GM23338 (cell line): Measurements from ENCODE around the gene ITGB3BP. TPM values are rescaled to one million over a fixed set of nuclear protein-coding genes. Genes with fewer than 3 reads are reported as not detected.

Source experiments
- ATAC-seq: fragments of 200-7000 bp; cut with Tn5 transposase; 3 replicates; pipeline ENCODE4 v1.9.1; 2020
- DNase-seq: peaks from one replicate; pipeline ENCODE4 v3.0.0-alpha.2; 2015; ENCODE audit warnings: low spot score
- H2AFZ ChIP-seq: fragments of 200-600 bp; sonication (generic); 2 replicates; pipeline ENCODE4 v1.8.0; 2016; ENCODE audit warnings: antibody characterized with exemption, mild to moderate bottlenecking, moderate library complexity
- H3F3A ChIP-seq: fragments of 200-600 bp; sonication (generic); replicated peaks from 2 replicates; pipeline ENCODE4 v1.8.0; 2017; ENCODE audit warnings: antibody characterized with exemption, mixed run types, low read depth
- H3K27ac ChIP-seq: fragments of 200-600 bp; sonication (generic); 2 replicates; pipeline ENCODE4 v1.6.1; 2016; ENCODE audit warnings: low read depth
- H3K27me3 ChIP-seq: fragments of 200-600 bp; sonication (generic); 2 replicates; pipeline ENCODE4 v1.8.0; 2016; ENCODE audit warnings: mild to moderate bottlenecking, mixed run types, moderate library complexity; ENCODE audit not compliant: insufficient read depth
- H3K36me3 ChIP-seq: fragments of 200-600 bp; sonication (generic); 2 replicates; pipeline ENCODE4 v1.8.0; 2016; ENCODE audit warnings: mild to moderate bottlenecking; ENCODE audit not compliant: insufficient read depth
- H3K4me1 ChIP-seq: fragments of 200-600 bp; sonication (generic); 2 replicates; pipeline ENCODE4 v1.8.0; 2016; ENCODE audit warnings: mild to moderate bottlenecking, moderate library complexity; ENCODE audit not compliant: insufficient read depth
- H3K4me2 ChIP-seq: fragments of 200-600 bp; sonication (generic); 2 replicates; pipeline ENCODE4 v1.7.1; 2017; ENCODE audit warnings: mixed run types
- H3K4me3 ChIP-seq: fragments of 200-600 bp; sonication (generic); 2 replicates; pipeline ENCODE4 v1.6.1; 2016; ENCODE audit warnings: mixed run types
- H3K79me2 ChIP-seq: fragments of 200-600 bp; sonication (generic); replicated peaks from 2 replicates; pipeline ENCODE4 v1.8.0; 2017; ENCODE audit warnings: mild to moderate bottlenecking; ENCODE audit not compliant: insufficient read depth
- H3K9me2 ChIP-seq: fragments of 200-600 bp; sonication (generic); 2 replicates; pipeline ENCODE4 v1.8.0; 2017; ENCODE audit not compliant: insufficient read depth
- H4K20me1 ChIP-seq: fragments of 200-600 bp; sonication (generic); replicated peaks from 2 replicates; pipeline ENCODE4 v1.8.0; 2017; ENCODE audit warnings: mild to moderate bottlenecking; ENCODE audit not compliant: insufficient read depth
- H3K27ac Mint-ChIP-seq: 2 replicates; pipeline ENCODE4 v1.8.0; 2020; ENCODE audit warnings: inconsistent platforms, mild to moderate bottlenecking, moderate library complexity, mixed read lengths
- H3K27me3 Mint-ChIP-seq: 3 replicates; pipeline ENCODE4 v1.8.0; 2022; ENCODE audit warnings: low read depth, mild to moderate bottlenecking, moderate library complexity, mixed read lengths, inconsistent platforms; ENCODE audit not compliant: insufficient read depth, poor library complexity
- H3K36me3 Mint-ChIP-seq: 3 replicates; pipeline ENCODE4 v1.8.0; 2021; ENCODE audit warnings: low read depth, mild to moderate bottlenecking, inconsistent platforms, moderate library complexity, mixed read lengths
- H3K4me1 Mint-ChIP-seq: 3 replicates; pipeline ENCODE4 v1.8.0; 2020; ENCODE audit warnings: mild to moderate bottlenecking, inconsistent platforms, mixed read lengths
- H3K4me3 Mint-ChIP-seq: 3 replicates; pipeline ENCODE4 v1.8.0; 2021; ENCODE audit warnings: moderate library complexity, mild to moderate bottlenecking, inconsistent platforms, mixed read lengths
- H3K9me3 Mint-ChIP-seq: 3 replicates; pipeline ENCODE4 v1.8.0; 2020; ENCODE audit warnings: moderate library complexity, mild to moderate bottlenecking, inconsistent platforms, mixed read lengths
- CREB1 ChIP-seq: fragments of 250-450 bp; sonication (Bioruptor Pico); IDR thresholded peaks from 2 replicates; pipeline ENCODE4 v1.5.0; 2020; ENCODE audit warnings: low read depth, mild to moderate bottlenecking, moderate library complexity
- CTCF ChIP-seq, 2 experiments: fragments of 200-600 bp in 1 of 2; sonication (generic) in 1 of 2; conservative IDR thresholded peaks; 2 replicates each; pipeline versions ENCODE4 v1.5.1 to v1.6.1; 2016 to 2017; ENCODE audit warnings: antibody characterized with exemption in 2 of 2, low read depth in 2 of 2, mild to moderate bottlenecking in 2 of 2, moderate library complexity in 1 of 2
- EZH2 ChIP-seq: fragments of 200-600 bp; sonication (generic); IDR thresholded peaks from one replicate; pipeline ENCODE4 v1.8.0; 2017; ENCODE audit warnings: antibody characterized with exemption, mild to moderate bottlenecking, low read depth; ENCODE audit not compliant: unreplicated experiment
- JUNB ChIP-seq: IDR thresholded peaks from one replicate; pipeline ENCODE4 v1.6.1; 2016; ENCODE audit warnings: antibody characterized with exemption; ENCODE audit not compliant: unreplicated experiment
- polyA plus RNA-seq: library from polyadenylated mRNA; unstranded; fragments of >200 nt; fragmentation: Nextera tagmentation; extraction: Ambion mirVana; gene quantifications from 2 replicates; pipeline ENCODE4 v1.2.1, GENCODE V29; 2016
- total RNA-seq: library from RNA; depleted of rRNA; stranded (reverse); fragments of >200 nt; shearing (Covaris generic); gene quantifications from 2 replicates; pipeline ENCODE4 v1.2.3, GENCODE V29; 2014
- TF ChIP-seq, protein P1 (sequence below): fragments of 250-450 bp; sonication (Bioruptor Pico); IDR thresholded peaks from 2 replicates; pipeline ENCODE4 v1.5.0; 2020; ENCODE audit warnings: mild to moderate bottlenecking, moderate library complexity

The ITGB3BP gene
- total and polyA plus RNA-seq, 2 experiments from 2014 or later = 49.4 to 101 TPM

DNA sequence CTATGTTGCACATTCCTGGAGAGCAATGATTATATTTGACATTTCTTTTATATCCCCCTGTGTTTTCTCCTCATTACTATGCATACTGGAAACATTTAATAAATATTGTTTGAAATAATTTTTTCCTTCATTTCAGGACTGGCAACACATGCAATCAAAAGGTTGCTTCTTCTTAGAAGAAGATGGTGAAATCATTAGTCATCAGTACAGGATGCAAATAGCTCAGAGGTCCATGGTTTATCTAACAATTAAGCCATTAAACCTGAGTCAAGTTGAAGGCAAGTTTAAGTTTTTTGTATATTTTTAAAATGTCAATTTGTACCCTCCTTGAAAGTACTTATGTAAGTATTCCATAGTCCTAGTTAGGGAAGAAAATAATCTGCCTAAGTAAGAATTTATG, 22.8 kb upstream of the ITGB3BP start (continued):
- TF ChIP-seq, protein P1, sequence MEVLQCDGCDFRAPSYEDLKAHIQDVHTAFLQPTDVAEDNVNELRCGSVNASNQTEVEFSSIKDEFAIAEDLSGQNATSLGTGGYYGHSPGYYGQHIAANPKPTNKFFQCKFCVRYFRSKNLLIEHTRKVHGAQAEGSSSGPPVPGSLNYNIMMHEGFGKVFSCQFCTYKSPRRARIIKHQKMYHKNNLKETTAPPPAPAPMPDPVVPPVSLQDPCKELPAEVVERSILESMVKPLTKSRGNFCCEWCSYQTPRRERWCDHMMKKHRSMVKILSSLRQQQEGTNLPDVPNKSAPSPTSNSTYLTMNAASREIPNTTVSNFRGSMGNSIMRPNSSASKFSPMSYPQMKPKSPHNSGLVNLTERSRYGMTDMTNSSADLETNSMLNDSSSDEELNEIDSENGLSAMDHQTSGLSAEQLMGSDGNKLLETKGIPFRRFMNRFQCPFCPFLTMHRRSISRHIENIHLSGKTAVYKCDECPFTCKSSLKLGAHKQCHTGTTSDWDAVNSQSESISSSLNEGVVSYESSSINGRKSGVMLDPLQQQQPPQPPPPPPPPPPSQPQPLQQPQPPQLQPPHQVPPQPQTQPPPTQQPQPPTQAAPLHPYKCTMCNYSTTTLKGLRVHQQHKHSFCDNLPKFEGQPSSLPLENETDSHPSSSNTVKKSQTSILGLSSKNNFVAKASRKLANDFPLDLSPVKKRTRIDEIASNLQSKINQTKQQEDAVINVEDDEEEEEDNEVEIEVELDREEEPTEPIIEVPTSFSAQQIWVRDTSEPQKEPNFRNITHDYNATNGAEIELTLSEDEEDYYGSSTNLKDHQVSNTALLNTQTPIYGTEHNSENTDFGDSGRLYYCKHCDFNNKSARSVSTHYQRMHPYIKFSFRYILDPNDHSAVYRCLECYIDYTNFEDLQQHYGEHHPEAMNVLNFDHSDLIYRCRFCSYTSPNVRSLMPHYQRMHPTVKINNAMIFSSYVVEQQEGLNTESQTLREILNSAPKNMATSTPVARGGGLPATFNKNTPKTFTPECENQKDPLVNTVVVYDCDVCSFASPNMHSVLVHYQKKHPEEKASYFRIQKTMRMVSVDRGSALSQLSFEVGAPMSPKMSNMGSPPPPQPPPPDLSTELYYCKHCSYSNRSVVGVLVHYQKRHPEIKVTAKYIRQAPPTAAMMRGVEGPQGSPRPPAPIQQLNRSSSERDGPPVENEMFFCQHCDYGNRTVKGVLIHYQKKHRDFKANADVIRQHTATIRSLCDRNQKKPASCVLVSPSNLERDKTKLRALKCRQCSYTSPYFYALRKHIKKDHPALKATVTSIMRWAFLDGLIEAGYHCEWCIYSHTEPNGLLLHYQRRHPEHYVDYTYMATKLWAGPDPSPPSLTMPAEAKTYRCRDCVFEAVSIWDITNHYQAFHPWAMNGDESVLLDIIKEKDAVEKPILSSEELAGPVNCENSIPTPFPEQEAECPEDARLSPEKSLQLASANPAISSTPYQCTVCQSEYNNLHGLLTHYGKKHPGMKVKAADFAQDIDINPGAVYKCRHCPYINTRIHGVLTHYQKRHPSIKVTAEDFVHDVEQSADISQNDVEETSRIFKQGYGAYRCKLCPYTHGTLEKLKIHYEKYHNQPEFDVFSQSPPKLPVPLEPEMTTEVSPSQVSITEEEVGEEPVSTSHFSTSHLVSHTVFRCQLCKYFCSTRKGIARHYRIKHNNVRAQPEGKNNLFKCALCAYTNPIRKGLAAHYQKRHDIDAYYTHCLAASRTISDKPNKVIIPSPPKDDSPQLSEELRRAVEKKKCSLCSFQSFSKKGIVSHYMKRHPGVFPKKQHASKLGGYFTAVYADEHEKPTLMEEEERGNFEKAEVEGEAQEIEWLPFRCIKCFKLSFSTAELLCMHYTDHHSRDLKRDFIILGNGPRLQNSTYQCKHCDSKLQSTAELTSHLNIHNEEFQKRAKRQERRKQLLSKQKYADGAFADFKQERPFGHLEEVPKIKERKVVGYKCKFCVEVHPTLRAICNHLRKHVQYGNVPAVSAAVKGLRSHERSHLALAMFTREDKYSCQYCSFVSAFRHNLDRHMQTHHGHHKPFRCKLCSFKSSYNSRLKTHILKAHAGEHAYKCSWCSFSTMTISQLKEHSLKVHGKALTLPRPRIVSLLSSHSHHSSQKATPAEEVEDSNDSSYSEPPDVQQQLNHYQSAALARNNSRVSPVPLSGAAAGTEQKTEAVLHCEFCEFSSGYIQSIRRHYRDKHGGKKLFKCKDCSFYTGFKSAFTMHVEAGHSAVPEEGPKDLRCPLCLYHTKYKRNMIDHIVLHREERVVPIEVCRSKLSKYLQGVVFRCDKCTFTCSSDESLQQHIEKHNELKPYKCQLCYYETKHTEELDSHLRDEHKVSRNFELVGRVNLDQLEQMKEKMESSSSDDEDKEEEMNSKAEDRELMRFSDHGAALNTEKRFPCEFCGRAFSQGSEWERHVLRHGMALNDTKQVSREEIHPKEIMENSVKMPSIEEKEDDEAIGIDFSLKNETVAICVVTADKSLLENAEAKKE (CRISPR knock-in tag) = no peak
- TF ChIP-seq JUNB = no peak
- TF ChIP-seq CREB1 (CRISPR knock-in tag) = no peak
- TF ChIP-seq EZH2 = no peak

GRCh38 chr1:63537940-63538339, 14.9 kb upstream of the ITGB3BP start:
- no peak overlapping the region for H3K4me3 ChIP-seq
- H3K4me2 ChIP-seq = no peak overlapping the region
- TF ChIP-seq, protein P1 (CRISPR knock-in tag) = no peak
- peak in 1 of 2 experiments; percentile 65; a peak in 3 of 4 replicates for TF ChIP-seq CTCF (conservative IDR thresholded peaks at IDR 0.05; ENCODE audit: low read depth in 2 of 2)
- ATAC-seq (no peak), DNase-seq (peak; percentile 11)
- no peaks in the 10 kb centered on the region for H3K79me2 ChIP-seq
- H4K20me1 ChIP-seq = no peaks in the 10 kb centered on the region
- 0 out of 2 replicates have a peak, but pooled peaks cover 4% of the 10 kb centered on the region for H3K4me1 ChIP-seq
- H3F3A ChIP-seq = no peaks in the 10 kb centered on the region
- H3K9me2 ChIP-seq = no peaks in the 10 kb centered on the region
- no peaks in the 10 kb centered on the region for H3K27me3 ChIP-seq
- Mint-ChIP-seq H3K27ac (no peak overlapping the region), H3K4me3 (no peak overlapping the region), H3K4me1 (peaks cover 9% of the 10 kb centered on the region; the same call in 2 of the 3 replicates), H3K36me3 (no peaks in the 10 kb centered on the region; the same call in 2 of the 3 replicates), H3K9me3 (no peaks in the 10 kb centered on the region), H3K27me3 (no peaks in the 10 kb centered on the region)
- H2AFZ ChIP-seq = no peak overlapping the region
- no peak overlapping the region for H3K27ac ChIP-seq
- no peaks in the 10 kb centered on the region for H3K36me3 ChIP-seq
